SKM-1 treated with dmso at 0.1 percent for 144 hours (cell line): ENCODE measurements around the gene MVD.

Experiments
- DNase-seq: peaks from one replicate; lab custom pipeline; 2025; ENCODE audit not compliant: unreplicated experiment; lab: John Stamatoyannopoulos, UW

The MVD gene

DNA sequence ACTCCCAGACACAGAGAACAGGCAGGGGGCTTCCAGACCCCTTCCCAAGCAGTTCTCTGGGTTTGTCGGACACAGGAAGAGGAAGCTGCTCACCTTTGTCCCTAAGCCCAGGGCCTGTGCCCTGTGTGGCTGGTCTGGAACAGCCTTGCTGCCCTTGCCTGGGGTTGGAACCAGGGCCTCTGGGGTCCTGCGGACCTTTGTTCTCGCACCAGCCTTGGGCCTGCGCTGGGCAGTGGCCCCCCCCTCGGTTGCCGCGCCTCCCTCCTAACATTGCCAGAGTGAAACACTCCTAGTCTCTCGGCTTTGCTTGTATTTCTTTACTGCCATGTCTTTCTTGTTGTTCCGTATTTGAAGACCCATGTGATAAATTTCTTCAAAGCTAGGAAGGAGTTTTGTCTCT, 33.1 kb downstream of the MVD start:
- no peak for DNase-seq

- peak; percentile 34 for DNase-seq
Measured at GRCh38 chr16:88628512-88628974, 34.3 kb downstream of the MVD start.

- no peak for DNase-seq
Measured at GRCh38 chr16:88627531-88628411, 35.1 kb downstream of the MVD start.

GRCh38 chr16:88626646-88627045, 36.2 kb downstream of the MVD start:
- no peak for DNase-seq

GRCh38 chr16:88624977-88625576, 37.8 kb downstream of the MVD start:
- no peak for DNase-seq

DNA sequence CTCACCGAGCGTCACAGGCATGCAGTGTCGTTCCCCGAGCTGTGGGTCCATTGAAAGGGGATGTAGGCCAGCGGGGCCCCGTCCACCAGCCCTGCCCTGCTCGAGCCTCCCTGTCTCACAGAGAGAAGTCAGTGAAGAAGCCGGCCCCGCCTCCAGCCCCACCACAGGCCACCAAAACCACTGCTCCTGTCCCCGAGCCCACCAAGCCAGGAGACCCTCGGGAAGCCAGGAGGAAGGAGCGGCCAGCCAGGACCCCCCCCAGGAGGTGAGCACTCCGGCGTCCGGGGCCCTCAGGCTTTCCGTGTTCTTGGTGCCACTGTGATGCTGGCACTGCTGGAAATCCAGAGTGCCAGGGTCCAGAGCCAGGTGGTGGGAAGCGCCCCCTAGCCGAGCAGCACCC, 38.4 kb downstream of the MVD start:
- no peak for DNase-seq

DNA sequence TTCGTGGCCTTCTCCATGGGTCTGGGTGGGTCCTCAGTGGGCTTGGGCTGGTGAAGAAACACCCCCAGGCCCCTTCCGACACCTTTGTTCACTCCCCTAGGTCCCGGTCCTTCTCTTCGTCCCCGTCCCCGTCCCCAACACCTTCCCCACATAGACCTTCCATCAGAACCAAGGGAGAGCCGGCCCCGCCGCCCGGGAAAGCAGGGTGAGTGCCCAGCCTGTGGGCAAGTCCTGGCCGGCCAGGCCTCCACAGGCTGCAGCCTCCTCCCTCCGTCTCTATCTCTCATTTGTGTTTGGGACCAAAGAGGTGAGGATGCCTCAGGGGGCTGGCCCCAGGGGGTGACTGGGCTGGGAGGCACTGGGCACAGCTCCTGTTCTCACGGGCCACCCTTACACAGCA, 39.0 kb downstream of the MVD start:
- no peak for DNase-seq

GRCh38 chr16:88622866-88623265, 40.0 kb downstream of the MVD start:
- no peak for DNase-seq

GRCh38 chr16:88622125-88622524, 40.8 kb downstream of the MVD start:
- no peak for DNase-seq

GRCh38 chr16:88619859-88620815, 42.8 kb downstream of the MVD start:
- no peak for DNase-seq

GRCh38 chr16:88618956-88619667, 43.8 kb downstream of the MVD start:
- no peak for DNase-seq

- DNase-seq: no peak
Measured at GRCh38 chr16:88618182-88618955, 44.5 kb downstream of the MVD start.

GRCh38 chr16:88617268-88618031, 45.4 kb downstream of the MVD start:
- no peak for DNase-seq

GRCh38 chr16:88616736-88617135, 46.2 kb downstream of the MVD start:
- no peak for DNase-seq

DNA sequence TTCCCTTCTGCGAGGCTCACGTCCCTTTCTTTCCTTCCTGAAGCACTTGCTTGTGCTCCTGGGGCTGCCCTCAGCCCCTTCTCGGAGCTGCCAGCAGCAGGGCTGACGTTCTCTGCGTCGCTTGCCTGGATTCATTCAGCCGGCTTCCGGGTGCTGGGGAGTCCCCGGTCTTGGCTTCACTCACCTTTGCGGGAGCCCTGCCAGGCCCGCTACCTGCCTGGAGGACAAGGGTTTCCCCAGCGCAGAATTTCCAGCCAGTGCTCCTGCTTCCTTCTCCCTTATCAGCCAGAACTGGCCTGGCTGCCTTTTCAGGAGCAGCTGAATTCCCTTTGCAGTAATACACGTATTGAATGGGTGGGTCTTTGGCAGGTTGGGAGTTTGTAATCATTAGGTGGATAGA, 46.6 kb downstream of the MVD start:
- no peak for DNase-seq

GRCh38 chr16:88614818-88615580, 47.9 kb downstream of the MVD start:
- no peak for DNase-seq

- DNase-seq: no peak
Measured at GRCh38 chr16:88613911-88614817, 48.7 kb downstream of the MVD start.
